Liver (tissue), 9 donors: ENCODE measurements around the gene CROCC2. TPM values are rescaled to one million over a fixed set of nuclear protein-coding genes. Genes with fewer than 3 reads are reported as not detected.

Experiments
- DNase-seq: peaks from one replicate; pipeline ENCODE4 v3.0.0-alpha.2; 2017; ENCODE audit warnings: low spot score
- H3K27ac ChIP-seq, 2 donors: one replicate each; pipeline ENCODE4 v1.7.0; 2013; ENCODE audit warnings: inconsistent platforms in 2 of 2, low read length in 2 of 2, control low read depth in 1 of 2, low read depth in 1 of 2, mild to moderate bottlenecking in 1 of 2
- H3K27me3 ChIP-seq, 4 donors: one replicate each; pipeline versions ENCODE4 v1.6.1 to v1.7.0; 2013; ENCODE audit warnings: low read length in 3 of 4, inconsistent platforms in 1 of 4, mild to moderate bottlenecking in 1 of 4, moderate library complexity in 1 of 4; ENCODE audit not compliant: control insufficient read depth in 4 of 4, insufficient read depth in 4 of 4
- H3K36me3 ChIP-seq, 4 donors: one replicate each; pipeline versions ENCODE4 v1.6.1 to v1.7.0; 2013; ENCODE audit warnings: low read length in 3 of 4, mild to moderate bottlenecking in 3 of 4, low read depth in 1 of 4, moderate library complexity in 1 of 4; ENCODE audit not compliant: control insufficient read depth in 4 of 4, insufficient read depth in 3 of 4
- H3K4me1 ChIP-seq, 4 donors: one replicate each; pipeline versions ENCODE4 v1.6.1 to v1.7.0; 2013; ENCODE audit warnings: low read length in 3 of 4, mild to moderate bottlenecking in 3 of 4, moderate library complexity in 1 of 4; ENCODE audit not compliant: control insufficient read depth in 4 of 4, insufficient read depth in 4 of 4
- H3K4me3 ChIP-seq, 3 donors: one replicate each; pipeline versions ENCODE4 v1.6.1 to v1.7.0; 2013; ENCODE audit warnings: low read length in 3 of 3, control low read depth in 1 of 3, low read depth in 1 of 3, mild to moderate bottlenecking in 1 of 3
- H3K9ac ChIP-seq, 2 donors: one replicate each; pipeline ENCODE4 v1.7.0; 2013; ENCODE audit warnings: low read length in 2 of 2, mild to moderate bottlenecking in 2 of 2, moderate library complexity in 2 of 2, control low read depth in 1 of 2, low read depth in 1 of 2
- H3K9me3 ChIP-seq, 4 donors: one replicate each; pipeline versions ENCODE4 v1.6.1 to v1.7.0; 2013; ENCODE audit warnings: low read length in 3 of 4; ENCODE audit not compliant: control insufficient read depth in 4 of 4
- ATF3 ChIP-seq: IDR thresholded peaks from 2 replicates; pipeline ENCODE4 v1.6.1; 2016; ENCODE audit warnings: antibody characterized with exemption
- EGR1 ChIP-seq, 2 donors: IDR thresholded peaks; 2 replicates each; pipeline ENCODE4 v1.6.1; 2016 to 2018; ENCODE audit warnings: antibody characterized with exemption in 2 of 2, low read depth in 2 of 2
- FOXA1 ChIP-seq: IDR thresholded peaks from 2 replicates; pipeline ENCODE4 v1.6.1; 2016; ENCODE audit warnings: antibody characterized with exemption
- GABPA ChIP-seq, 2 donors: IDR thresholded peaks in 1 of 2; conservative IDR thresholded peaks in 1 of 2; 2 replicates each; pipeline ENCODE4 v1.6.1; 2016; ENCODE audit warnings: antibody characterized with exemption in 2 of 2, mild to moderate bottlenecking in 1 of 2, moderate library complexity in 1 of 2
- HNF4A ChIP-seq, 2 donors: conservative IDR thresholded peaks; 2 replicates each; pipeline ENCODE4 v1.6.1; 2016; ENCODE audit warnings: antibody characterized with exemption in 2 of 2, mild to moderate bottlenecking in 2 of 2
- HNF4G ChIP-seq: IDR thresholded peaks from 2 replicates; pipeline ENCODE4 v1.6.1; 2016; ENCODE audit warnings: antibody characterized with exemption
- JUND ChIP-seq, 2 donors: IDR thresholded peaks; 2 replicates each; pipeline ENCODE4 v1.6.1; 2016; ENCODE audit warnings: antibody characterized with exemption in 2 of 2
- NR2F2 ChIP-seq: IDR thresholded peaks from 2 replicates; pipeline ENCODE4 v1.6.1; 2016; ENCODE audit warnings: antibody characterized with exemption
- RAD21 ChIP-seq, 2 donors: IDR thresholded peaks; 2 replicates each; pipeline ENCODE4 v1.6.1; 2016; ENCODE audit warnings: antibody characterized with exemption in 2 of 2, mild to moderate bottlenecking in 2 of 2
- REST ChIP-seq: IDR thresholded peaks from 2 replicates; pipeline ENCODE4 v1.6.1; 2016; ENCODE audit warnings: antibody characterized with exemption, mild to moderate bottlenecking
- RXRA ChIP-seq, 2 donors: IDR thresholded peaks; 2 replicates each; pipeline ENCODE4 v1.6.1; 2017 to 2018; ENCODE audit warnings: antibody characterized with exemption in 2 of 2, mild to moderate bottlenecking in 1 of 2
- SP1 ChIP-seq: IDR thresholded peaks from 2 replicates; pipeline ENCODE4 v1.6.1; 2018; ENCODE audit warnings: antibody characterized with exemption, mild to moderate bottlenecking
- TAF1 ChIP-seq: conservative IDR thresholded peaks from 2 replicates; pipeline ENCODE4 v1.6.1; 2016; ENCODE audit warnings: antibody characterized with exemption, mild to moderate bottlenecking
- YY1 ChIP-seq: IDR thresholded peaks from 2 replicates; pipeline ENCODE4 v1.6.1; 2016; ENCODE audit warnings: antibody characterized with exemption, mild to moderate bottlenecking
- WGBS: extraction: QIAGEN DNeasy Blood & Tissue Kit; methylation state at CpG from one replicate; pipeline ENCODE4 v1.1.7; 2013; 5-methylcytosine and 5-hydroxymethylcytosine counted together
- polyA plus RNA-seq, 2 donors: library from polyadenylated mRNA; stranded (reverse) in 1 of 2; unstranded in 1 of 2; fragments of 200-250 nt in 1 of 2; fragments of >200 nt in 1 of 2; fragmentation: Nextera tagmentation in 1 of 2; extraction: Ambion mirVana in 1 of 2; gene quantifications; one replicate each; pipeline versions ENCODE4 v1.2.1 to v1.2.3, GENCODE V29; 2013 to 2015
- total RNA-seq, 2 donors: library from RNA; depleted of rRNA; stranded (reverse); fragments of >200 nt; gene quantifications; one replicate each; pipeline ENCODE4 v1.2.3, GENCODE V29; 2014
- TF ChIP-seq, protein P1 (sequence below): IDR thresholded peaks from 2 replicates; pipeline ENCODE4 v1.6.1; 2016; ENCODE audit warnings: antibody characterized with exemption
- TF ChIP-seq, protein P2 (sequence below): IDR thresholded peaks from 2 replicates; pipeline ENCODE4 v1.6.1; 2016; ENCODE audit warnings: antibody characterized with exemption
- donor health status: healthy.
- donor health status: healthy.
- donor health status: healthy.
- donor health status: healthy.
- donor health status: healthy.

CROCC2 gene
- total and polyA plus RNA-seq, 4 donors = under 0.01 to 0.13 (median 0.05) TPM

DNA sequence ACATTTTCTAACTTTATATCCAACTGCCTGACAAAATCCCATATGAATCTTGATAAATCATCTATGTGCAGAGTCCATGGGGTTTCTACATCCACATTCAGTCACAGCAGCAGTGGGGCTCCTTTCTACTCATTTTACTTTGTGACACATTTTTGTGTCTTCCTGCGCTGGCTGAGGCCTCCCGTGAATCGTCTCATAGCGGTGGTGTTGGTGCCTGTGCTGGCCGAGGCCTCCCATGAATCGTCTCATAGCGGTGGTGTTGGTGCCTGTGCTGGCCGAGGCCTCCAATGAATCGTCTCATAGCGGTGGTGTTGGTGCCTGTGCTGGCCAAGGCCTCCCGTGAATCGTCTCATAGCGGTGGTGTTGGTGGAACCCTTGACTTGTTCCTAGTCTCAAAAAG lies 109.3 kb downstream of the CROCC2 start:
- 96% methylated on average over 13 of the region's 13 CpGs for WGBS
- no peak overlapping the region for H3K4me3 ChIP-seq

GRCh38 chr2:241017228-241017940 lies 111.2 kb downstream of the CROCC2 start:
- TF ChIP-seq HNF4G (no peak), FOXA1 (no peak), TAF1 (no peak), RAD21 (IDR thresholded peaks at IDR 0.05) (no peak), EGR1 (IDR thresholded peaks at IDR 0.05; ENCODE audit: low read depth in 2 of 2) (no peak), HNF4A (conservative IDR thresholded peaks at IDR 0.05) (no peak), ATF3 (no peak), YY1 (no peak), JUND (IDR thresholded peaks at IDR 0.05) (no peak), GABPA (IDR thresholded peaks at IDR 0.05 in 1 of 2, conservative IDR thresholded peaks at IDR 0.05 in 1 of 2) (no peak), SP1 (no peak)
- TF ChIP-seq, protein P1, sequence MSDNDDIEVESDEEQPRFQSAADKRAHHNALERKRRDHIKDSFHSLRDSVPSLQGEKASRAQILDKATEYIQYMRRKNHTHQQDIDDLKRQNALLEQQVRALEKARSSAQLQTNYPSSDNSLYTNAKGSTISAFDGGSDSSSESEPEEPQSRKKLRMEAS = no peak
- H3K4me1 ChIP-seq = no peaks in the 10 kb centered on the region
- H3K27ac ChIP-seq = no peak overlapping the region
- peaks cover 0 to 15% (median 4%) of the 10 kb centered on the region in 4 donors for H3K36me3 ChIP-seq
- H3K4me3 ChIP-seq = no peak overlapping the region
- DNase-seq = peak; percentile 10
- 95% methylated on average over 13 of the region's 13 CpGs for WGBS
- H3K9me3 ChIP-seq = no peaks in the 10 kb centered on the region
- H3K9ac ChIP-seq = no peak overlapping the region
- H3K27me3 ChIP-seq = no peaks in the 10 kb centered on the region

More for the DNA sequence above, 109.3 kb downstream of the CROCC2 start:
- H3K36me3 ChIP-seq = peaks cover 0 to 12% (median 3%) of the 10 kb centered on the region in 4 donors
- no peaks in the 10 kb centered on the region for H3K27me3 ChIP-seq
- peak; percentile 10 for DNase-seq
- no peaks in the 10 kb centered on the region for H3K4me1 ChIP-seq
- H3K9me3 ChIP-seq = no peaks in the 10 kb centered on the region
- no peak for TF ChIP-seq REST
- TF ChIP-seq TAF1 = no peak
- no peak for TF ChIP-seq GABPA (IDR thresholded peaks at IDR 0.05 in 1 of 2, conservative IDR thresholded peaks at IDR 0.05 in 1 of 2)
- no peak for TF ChIP-seq JUND (IDR thresholded peaks at IDR 0.05)
- TF ChIP-seq NR2F2 = no peak
- TF ChIP-seq, protein P1 = no peak
- no peak for TF ChIP-seq EGR1 (IDR thresholded peaks at IDR 0.05; ENCODE audit: low read depth in 2 of 2)
- no peak for TF ChIP-seq YY1
- TF ChIP-seq, protein P2, sequence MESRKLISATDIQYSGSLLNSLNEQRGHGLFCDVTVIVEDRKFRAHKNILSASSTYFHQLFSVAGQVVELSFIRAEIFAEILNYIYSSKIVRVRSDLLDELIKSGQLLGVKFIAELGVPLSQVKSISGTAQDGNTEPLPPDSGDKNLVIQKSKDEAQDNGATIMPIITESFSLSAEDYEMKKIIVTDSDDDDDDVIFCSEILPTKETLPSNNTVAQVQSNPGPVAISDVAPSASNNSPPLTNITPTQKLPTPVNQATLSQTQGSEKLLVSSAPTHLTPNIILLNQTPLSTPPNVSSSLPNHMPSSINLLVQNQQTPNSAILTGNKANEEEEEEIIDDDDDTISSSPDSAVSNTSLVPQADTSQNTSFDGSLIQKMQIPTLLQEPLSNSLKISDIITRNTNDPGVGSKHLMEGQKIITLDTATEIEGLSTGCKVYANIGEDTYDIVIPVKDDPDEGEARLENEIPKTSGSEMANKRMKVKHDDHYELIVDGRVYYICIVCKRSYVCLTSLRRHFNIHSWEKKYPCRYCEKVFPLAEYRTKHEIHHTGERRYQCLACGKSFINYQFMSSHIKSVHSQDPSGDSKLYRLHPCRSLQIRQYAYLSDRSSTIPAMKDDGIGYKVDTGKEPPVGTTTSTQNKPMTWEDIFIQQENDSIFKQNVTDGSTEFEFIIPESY = no peak
- no peak for TF ChIP-seq HNF4A (conservative IDR thresholded peaks at IDR 0.05)
- TF ChIP-seq FOXA1 = no peak
- TF ChIP-seq RXRA (IDR thresholded peaks at IDR 0.05) = no peak
- H3K9ac ChIP-seq = no peak overlapping the region
- H3K27ac ChIP-seq = no peak overlapping the region
